ENCODE data around the gene TTC23.

TTC23 gene

DNA sequence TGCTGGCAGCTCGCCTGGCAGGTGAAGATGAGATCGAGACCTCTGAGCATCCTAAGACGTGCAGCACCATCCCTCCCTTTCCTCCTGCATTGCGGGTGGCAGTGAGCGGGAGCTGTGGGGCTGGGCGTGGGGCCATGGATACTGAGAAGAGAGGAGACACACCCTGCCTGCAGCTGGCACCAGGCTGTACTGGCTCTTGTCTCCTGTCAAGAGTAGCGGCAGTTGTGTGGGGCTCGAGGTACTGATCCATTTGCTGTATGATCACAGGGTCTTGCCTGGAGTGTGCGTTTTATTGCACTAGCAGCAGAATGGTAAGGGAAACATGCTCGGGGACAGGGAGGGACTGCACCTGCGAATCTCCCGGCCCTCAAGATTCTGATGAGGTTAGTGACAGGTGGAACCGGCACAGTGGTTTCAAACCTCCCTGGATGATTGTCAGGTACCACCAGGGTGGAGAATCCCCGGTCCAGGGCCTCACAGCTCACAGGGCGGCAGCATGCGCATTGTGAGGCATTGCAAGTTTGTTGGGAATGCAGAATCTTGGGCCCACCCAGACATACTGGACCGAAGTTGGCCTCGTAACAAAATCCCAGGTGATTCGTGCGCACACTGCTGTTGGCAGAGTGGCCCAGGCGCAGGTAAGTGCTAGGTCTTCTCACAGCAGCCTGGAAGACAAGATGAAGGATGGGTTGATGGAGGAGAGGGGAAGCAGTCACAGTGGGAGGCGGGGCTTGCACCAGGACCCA, 130.4 kb downstream of the TTC23 start:
- DNase-seq (ENCODE audit: low spot score) = no peak
- in situ Hi-C loops (cut with MboI; ENCODE audit: low pct_unique_long_range_greater_than_20kb, low sequenced_read_pairs, unreplicated experiment) = no loop called here
- TF ChIP-seq, protein P1, sequence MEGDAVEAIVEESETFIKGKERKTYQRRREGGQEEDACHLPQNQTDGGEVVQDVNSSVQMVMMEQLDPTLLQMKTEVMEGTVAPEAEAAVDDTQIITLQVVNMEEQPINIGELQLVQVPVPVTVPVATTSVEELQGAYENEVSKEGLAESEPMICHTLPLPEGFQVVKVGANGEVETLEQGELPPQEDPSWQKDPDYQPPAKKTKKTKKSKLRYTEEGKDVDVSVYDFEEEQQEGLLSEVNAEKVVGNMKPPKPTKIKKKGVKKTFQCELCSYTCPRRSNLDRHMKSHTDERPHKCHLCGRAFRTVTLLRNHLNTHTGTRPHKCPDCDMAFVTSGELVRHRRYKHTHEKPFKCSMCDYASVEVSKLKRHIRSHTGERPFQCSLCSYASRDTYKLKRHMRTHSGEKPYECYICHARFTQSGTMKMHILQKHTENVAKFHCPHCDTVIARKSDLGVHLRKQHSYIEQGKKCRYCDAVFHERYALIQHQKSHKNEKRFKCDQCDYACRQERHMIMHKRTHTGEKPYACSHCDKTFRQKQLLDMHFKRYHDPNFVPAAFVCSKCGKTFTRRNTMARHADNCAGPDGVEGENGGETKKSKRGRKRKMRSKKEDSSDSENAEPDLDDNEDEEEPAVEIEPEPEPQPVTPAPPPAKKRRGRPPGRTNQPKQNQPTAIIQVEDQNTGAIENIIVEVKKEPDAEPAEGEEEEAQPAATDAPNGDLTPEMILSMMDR (IDR thresholded peaks at IDR 0.05; ENCODE audit: extremely low read depth, insufficient read depth, missing control alignments) = no peak

DNA sequence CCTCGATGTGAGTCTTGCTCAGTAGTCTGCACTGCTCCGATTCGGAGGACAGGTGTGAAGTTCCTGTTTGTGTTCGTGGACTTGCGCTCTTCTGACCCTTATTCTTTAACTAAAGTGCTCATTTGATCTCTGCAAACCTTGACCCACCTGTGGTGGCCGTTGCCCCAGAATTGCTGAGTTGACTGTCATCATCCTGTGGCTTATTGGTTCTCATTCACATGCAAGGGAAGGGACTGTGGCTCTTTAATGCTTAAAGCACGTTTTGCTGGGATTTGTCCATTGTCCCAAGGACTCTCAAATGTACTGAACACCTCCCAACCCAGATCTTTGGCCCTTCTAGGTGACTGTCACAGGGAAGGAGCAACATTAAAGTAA, 131.1 kb downstream of the TTC23 start:
- DNase-seq (ENCODE audit: low spot score) = no peak
- in situ Hi-C loops (cut with MboI; ENCODE audit: low pct_unique_long_range_greater_than_20kb, low sequenced_read_pairs, unreplicated experiment) = no loop called here
- TF ChIP-seq, protein P1 (IDR thresholded peaks at IDR 0.05; ENCODE audit: extremely low read depth, insufficient read depth, missing control alignments) = no peak

DNA sequence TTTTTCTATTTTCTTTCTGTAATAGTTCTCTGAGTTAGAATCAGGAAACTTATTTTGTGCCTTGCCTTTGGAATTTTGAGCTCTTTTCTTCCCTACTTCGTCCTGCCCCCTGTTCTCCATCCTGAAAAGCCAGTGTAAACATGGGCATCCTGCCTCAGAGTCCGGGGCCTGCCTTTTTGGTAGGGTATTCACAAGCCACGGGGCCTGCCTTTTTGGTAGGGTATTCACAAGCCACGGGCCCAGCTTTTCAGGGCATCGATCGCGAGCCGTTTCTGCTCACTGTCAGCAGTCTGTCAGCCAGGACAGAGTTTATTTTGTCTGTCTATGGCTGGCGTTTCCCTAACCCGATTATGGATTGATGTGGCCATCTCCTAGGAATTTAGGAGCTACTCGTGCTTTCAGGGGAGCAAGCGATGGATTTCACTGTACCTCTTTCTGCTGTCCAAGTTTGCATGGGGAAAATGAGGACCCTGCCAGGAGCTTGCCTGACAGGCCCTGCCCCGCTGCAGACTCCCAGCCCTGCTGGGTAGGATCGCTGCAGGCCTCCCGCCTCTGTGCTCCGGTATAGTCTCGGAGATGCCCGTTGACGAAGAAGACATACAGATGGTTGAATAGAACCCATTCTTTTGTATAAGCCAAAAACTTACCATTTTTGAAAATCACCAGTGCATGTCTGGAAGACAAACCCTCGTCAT, 131.7 kb downstream of the TTC23 start:
- DNase-seq (ENCODE audit: low spot score) = no peak
- TF ChIP-seq, protein P1 (IDR thresholded peaks at IDR 0.05; ENCODE audit: extremely low read depth, insufficient read depth, missing control alignments) = no peak
- in situ Hi-C loops (cut with MboI; ENCODE audit: low pct_unique_long_range_greater_than_20kb, low sequenced_read_pairs, unreplicated experiment) = no loop called here

DNA sequence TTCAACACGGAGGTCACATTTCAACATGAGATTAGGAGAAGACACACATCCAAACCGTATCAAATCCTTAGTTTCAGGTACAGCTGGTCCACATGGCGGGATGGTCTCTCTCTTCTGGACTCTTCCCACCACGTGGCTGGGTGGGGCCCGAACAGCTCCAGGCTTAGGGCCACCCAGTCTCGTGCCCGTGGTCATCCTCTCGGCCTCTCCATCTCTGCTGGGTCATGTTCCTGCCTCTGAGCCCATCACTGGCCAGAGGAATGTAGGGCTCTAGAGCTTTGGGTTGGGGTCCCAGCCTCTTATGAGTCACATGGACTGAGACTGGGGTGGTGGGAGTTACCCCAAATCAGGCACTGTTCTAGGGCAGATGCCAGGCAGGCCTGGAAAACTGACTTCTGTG, 132.3 kb downstream of the TTC23 start:
- DNase-seq (ENCODE audit: low spot score) = no peak
- in situ Hi-C loops (cut with MboI; ENCODE audit: low pct_unique_long_range_greater_than_20kb, low sequenced_read_pairs, unreplicated experiment) = no loop called here
- TF ChIP-seq, protein P1 (IDR thresholded peaks at IDR 0.05; ENCODE audit: extremely low read depth, insufficient read depth, missing control alignments) = no peak

DNA sequence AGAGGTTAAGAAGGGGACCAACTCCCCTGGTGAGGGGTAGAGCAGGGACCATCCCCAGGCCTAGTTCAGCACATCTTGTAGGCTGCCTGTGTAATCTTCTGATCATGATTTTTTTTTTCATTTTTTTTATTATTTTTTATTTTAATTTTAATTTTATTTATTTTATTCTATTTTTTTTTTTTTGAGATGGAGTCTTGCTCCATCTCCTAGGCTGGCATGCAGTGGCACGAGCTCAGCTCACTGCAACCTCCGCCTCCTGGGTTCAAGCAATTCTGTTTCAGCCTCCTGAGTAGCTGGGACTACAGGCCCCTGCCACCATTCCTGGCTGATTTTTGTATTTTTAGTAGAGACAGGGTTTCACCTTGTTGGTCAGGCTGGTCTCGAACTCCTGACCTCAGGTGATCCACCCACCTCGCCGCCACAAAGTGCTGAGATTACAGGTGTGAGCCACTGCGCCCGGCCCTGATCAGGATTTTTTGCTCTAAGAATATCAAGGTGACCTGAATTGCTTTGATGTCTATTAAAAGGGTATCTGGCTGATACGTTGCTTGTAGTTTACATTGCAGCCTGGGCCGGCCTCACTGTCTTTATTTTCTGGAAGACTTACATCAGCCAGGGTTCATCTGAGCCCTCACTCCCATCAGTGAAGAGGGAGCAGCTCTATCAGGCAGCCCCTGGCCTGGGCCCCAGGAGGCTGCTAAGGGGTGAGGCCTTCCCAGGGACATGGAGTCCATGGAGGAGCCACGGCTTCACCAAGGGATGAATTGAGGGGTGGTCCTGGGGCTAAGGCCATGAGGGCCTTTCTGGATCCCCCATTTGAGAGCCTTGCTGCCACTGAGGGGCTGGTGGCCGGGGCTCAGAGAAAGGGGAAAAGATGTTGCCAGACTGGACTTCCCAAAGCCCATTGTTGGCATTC, 133.8 kb downstream of the TTC23 start:
- no peak for DNase-seq (ENCODE audit: low spot score)
- in situ Hi-C loops (cut with MboI; ENCODE audit: low pct_unique_long_range_greater_than_20kb, low sequenced_read_pairs, unreplicated experiment) = no loop called here
- TF ChIP-seq, protein P1 (IDR thresholded peaks at IDR 0.05; ENCODE audit: extremely low read depth, insufficient read depth, missing control alignments) = no peak

DNA sequence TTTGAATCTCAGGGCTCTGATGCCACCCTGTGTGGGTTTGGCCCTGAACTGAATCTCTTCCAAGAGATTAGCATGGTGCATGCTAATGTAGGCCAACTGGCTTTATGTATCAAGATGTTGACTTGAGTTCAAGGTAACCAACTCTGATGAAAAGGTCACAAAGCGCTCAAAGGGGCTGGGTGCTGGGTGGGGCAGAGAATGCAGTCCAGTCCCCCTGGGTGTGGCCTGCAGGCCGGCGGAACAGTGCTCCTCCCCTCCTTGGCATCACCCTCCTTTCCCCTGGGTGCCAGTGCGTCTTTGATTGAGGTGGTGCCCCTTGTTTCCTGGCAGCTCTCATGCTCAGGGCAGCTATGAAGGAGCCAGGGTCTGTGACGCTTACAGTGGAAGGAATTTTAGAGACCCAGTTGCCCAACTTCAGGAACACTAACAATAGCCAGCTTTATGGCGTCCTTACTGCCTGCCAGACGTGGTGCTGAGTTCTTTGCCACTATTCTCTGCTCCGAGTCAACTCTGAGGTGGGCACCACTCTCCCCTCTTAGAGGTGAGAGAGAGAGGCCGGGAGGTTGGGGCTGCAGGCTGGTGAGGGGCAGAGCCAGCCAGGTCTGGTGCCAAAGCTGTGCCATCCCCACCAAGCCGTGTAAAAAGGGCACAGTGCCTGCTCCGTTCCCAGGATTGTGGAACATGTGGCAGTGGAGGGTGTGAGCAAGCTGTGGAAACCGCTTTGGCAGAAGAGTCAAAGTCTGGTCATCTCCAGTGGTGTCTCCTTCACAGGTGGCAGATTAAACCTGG, 134.7 kb downstream of the TTC23 start:
- TF ChIP-seq, protein P1 (IDR thresholded peaks at IDR 0.05; ENCODE audit: extremely low read depth, insufficient read depth, missing control alignments) = no peak
- no peak for DNase-seq (ENCODE audit: low spot score)
- in situ Hi-C loops (cut with MboI; ENCODE audit: low pct_unique_long_range_greater_than_20kb, low sequenced_read_pairs, unreplicated experiment) = no loop called here

Data from GM13977 (cell line).